SU-DHL-6 (cell line): ENCODE measurements around the gene HUS1B.

Experiments
- CTCF ChIP-seq: fragments of 200-600 bp; sonication (generic); IDR thresholded peaks from one replicate; pipeline ENCODE4 v1.5.1; 2017; ENCODE audit warnings: antibody characterized with exemption, mild to moderate bottlenecking, low read length, moderate library complexity; ENCODE audit not compliant: insufficient read depth, poor library complexity, severe bottlenecking
- EZH2phosphoT487 ChIP-seq: fragments of 200-600 bp; sonication (generic), shearing (Covaris generic); conservative IDR thresholded peaks from 2 replicates; pipeline ENCODE4 v1.6.1; 2018; ENCODE audit warnings: mild to moderate bottlenecking, antibody characterized with exemption, low read length, moderate library complexity, mixed read lengths

- TF ChIP-seq CTCF (no peak), EZH2phosphoT487 (no peak)
These were observed 843 bp upstream of the HUS1B start for GRCh38 chr6:657743-658142.
